CD4-positive, alpha-beta T cell treated with Interferon gamma for 1 hour (primary cell): Measurements from ENCODE around the gene PANK3.
"Not testable (repeated sequence)": the region's sequence is repeated elsewhere in the genome, so short reads cannot be mapped to it uniquely, and the experiment has no call there.

Source experiments
- DNase-seq: peaks from one replicate; pipeline ENCODE4 v3.0.0-alpha.2; 2020

The PANK3 gene

DNA sequence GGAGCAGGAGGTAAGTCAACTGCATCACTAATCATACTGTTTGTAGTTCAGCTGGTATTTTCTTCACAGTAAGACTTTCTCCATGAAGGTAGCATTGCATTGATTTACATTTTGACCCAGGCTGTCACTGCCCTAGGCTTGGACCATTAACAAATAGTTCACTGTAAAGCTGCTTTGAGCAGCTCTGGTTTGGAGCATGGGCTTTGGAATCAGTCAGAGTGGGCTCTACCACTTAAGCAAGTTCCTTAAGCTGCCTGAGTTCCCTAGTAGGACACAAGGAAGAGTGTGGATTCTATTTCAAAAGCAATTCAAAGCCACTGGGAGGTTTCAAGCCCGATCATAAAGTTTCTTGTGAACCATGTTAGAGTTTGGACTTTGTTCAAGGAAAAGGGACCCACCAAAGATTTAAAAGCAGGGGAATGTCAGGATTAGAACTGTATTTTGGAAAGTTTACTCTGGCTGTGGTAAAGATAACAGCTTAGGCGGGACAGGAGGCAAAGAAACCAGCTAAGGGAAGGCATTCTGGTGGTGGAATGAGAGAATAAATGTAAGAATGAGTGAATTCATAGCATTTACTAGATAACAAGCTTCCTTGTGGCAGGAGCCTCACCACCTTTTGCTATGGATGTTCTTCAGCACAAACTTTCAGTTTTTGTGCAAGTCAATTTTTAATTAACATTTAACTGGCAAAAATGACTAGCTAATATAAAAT is 12.3 kb upstream of the PANK3 start:
- no peak for DNase-seq

DNA sequence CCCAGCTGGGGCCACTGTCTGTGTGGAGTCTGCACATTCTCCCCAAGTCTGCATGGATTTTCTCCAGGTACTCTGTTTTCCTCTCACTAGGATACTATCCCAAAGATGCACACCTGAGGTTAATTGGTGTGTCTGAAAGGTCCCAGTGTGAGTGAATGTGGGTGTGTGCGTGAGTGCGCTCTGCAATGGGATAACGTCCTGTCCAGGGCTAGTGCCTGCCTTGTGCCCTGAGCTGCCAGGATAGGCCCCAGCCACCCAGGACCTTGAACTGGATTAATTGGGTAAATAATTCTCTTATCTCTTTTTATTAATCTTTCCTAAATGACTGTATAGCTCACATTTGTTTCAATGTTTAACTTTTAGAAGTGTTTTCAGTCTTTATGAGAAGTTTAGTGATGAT is 11.5 kb upstream of the PANK3 start:
- no peak for DNase-seq

DNA sequence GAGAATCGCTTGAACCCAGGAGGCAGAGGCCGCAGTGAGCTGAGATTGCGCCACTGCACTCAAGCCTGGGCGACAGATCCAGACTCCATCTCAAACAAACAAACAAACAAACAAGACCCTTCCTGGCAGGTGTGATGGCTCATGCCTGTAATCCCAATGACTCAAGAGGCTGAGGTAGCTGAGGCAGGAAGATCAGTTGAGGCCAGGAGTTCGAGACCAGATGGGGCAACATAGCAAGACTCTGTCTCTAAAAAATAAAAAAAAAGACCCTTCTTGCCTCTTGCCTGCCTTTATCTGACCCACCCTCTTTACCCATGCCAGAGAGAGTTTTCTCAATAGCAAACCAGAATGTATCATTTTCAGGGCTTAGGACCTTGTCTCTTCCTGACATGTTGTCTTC is 8.8 kb upstream of the PANK3 start:
- no peak for DNase-seq

DNA sequence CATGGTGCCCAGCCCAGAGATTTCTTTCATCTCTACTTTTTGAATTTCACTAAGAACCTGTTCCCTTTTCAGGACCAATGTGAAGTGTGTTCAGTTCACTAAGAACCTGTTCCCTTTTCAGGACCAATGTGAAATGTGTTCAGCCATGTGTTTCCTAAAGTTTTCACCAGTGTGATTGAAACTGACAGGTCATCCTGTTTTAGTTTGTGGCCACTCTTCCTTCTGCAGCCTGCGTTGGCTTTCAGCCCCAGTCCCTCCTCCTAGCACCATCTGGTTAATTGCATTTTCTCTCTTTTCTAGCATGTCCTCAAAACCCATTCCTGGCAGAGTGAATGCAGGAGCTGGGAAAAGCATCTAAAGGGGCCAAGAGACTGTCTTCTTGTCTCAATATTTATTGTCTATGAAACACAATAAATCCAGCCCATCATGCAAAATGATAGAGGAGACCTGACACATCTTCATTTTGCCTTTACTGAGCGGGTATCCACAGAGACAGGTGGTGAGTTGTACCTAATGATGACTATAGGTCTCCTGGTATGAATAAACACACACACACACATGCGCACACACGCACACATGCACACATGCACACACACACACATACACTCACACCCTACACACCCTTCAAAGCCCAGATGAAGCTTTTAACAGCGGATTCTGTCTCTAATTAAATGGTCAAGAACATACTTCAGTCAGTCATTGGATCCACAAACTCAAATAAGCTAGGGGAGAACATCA is 6.1 kb upstream of the PANK3 start:
- no peak for DNase-seq

DNA sequence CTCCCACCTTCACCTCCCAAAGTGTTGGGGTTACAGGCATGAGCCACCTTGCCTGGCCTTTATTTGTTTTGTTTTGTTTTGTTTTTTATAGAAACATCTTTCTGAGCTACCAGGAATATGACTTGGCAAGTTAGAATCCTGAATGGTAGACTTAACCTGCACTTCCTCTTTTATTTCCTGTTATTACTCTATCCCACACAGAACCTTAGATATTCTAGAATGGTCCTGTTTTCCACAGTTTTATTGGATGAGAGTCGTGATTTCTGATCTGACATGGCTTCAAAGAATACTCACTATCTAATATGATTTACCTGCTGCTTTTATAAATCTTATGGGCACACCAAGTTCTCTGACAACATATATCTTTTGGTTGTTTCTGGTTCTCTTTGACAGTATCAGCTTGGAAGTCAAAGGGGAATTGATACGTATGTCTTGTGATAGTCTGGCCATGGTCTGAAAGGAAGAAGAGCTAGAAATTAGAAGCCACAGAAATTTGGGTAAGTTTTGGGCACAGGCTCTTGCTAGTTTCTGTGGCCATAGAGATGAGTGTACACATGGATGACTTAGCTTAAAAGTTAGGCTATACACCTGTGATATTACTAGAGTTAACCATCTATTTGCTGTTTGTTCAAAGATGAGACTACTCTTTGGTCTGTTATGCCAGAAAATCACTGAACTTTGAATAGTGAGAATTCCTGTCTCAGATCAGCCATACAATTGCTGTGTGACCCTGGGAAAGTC is 4.7 kb upstream of the PANK3 start:
- no peak for DNase-seq

DNA sequence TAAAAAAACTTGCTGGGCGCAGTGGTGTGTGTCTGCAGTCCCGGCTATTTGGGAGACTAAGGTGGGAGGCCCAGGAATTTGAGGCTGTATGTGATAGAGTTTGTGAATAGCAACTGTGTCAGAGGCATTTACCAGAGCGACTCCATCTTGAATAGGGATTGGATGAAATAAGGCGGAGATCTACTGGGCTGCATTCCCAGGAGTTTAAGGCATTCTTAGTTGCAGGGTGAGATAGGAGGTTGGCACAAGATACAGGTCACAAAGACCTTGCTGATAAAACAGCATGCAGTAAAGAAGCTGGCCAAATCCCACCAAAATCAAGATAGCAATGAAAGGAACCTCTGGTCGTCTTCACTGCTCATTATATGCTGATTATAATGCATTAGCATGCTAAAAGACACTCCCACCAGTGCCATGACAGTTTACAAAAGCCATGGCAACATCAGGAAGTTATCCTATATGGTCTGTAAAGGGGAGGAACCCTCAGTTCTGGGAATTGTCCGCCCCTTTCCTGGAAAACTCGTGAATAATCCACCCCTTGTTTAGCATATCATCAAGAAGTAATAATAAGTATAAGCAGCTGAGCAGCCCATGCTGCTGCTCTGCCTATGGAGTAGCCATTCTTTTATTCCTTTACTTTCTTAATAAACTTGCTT is 1.8 kb upstream of the PANK3 start:
- DNase-seq = not testable (repeated sequence)

DNA sequence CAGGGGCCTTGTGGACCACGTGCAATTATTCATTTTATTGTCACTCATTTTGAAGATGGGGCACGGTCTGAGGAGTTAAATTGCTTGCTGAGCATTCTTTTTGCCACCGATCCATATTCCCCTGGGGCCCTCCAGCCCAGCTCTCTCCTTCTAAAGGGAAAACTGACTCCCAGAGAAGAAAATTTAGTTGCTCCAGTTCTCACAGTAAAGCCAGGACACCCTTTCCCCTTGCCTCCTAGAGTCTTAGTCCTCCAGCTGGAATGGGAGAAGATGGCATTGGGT is 1.0 kb upstream of the PANK3 start:
- no peak for DNase-seq

DNA sequence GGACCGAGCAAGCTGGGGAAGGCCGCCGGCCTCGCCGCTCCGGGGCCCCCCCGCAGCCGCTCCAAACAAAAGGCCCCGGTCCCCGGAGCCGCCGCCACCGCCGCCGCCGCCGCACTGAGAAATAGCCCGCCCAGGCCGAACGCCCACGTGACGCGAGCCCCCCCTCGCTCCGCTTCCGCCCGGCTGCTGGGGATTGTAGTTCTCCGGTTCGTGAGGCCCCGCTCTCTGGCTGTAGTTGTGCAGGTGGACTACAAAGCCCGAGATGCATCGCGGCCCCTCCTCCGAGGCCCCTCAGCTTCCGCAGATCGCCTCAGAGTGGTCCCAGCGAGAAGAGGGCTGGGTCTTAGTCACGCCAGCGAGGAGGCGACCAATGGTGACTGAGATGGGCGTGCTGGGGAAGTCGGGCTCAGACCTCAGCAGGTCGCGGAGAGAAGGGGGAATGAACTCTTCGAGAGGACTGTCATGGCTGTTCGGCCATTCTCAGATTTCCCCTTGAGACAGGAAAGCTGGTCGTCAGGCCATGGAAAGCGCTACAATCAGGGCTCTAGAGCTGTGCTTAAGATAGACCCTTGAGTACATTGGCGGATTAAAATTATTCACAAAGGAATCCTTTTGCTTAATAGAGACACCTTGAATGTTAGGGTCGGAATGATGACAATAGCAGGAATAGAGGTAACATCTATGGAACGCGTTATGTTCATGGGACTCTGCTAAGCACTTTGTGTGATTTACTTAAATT is 489 bp upstream of the PANK3 start:
- peak; percentile 98 for DNase-seq

DNA sequence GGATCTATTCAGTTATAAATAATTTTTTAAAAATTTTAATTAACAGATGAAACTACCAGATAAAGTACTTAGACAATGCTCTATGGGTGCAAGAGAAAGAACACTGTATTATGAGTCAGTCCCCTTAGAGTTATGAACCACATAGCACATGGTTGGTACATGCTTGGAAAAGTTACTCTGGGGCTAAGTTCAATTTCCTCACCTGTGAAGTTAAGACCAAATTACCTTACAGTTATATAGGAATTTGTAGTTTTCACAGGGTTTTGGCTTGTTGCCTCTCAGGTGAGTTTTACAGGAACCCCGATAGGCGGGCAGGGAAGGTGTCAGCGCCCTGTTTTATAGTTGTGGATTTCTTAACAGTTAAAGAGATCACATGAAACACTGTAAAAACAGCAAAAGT is 1.2 kb downstream of the PANK3 start:
- no peak for DNase-seq

DNA sequence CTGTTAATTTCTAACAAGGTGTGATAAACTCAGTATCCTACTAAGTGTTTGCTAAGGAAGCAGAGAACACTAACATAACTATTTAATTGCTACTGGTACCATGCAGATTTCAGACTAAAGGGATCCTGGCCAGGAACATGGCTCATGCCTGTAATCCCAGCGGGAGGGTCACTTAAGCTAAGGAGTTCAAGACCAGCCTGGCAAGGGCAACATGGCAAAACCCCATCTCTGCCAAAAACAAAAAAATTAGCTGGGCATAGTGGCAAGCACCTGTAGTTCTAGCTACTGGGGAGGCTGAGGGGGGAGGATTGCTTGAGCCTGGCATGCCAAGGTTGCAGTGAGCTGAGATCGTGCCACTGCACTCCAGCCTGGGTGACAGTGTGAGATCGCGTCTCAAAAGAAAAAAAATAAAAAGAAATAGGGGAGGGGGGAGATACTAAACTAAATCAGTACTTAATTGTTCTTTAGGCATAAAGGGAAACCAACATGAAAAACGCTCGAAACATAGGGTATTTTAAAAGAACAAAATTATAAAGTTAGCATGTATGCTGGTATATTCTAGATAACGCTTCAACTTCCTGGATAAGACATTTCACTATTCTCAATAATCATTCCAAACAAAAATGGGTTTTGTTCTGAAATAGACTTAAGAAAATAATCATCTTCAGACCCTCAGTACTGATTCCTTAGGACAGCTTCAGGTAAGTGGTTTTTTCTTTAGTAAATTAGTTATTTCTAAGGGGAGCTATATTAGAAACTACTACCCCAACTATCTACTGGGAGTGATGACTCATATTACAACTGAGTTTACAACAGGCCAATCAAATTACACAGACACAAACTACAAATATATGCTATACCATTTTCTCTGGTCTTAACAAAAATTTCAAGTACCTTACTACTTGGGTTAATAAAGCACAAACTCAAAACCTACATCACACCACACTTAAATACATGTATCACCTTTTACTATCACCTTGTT is 3.5 kb downstream of the PANK3 start:
- no peak for DNase-seq

DNA sequence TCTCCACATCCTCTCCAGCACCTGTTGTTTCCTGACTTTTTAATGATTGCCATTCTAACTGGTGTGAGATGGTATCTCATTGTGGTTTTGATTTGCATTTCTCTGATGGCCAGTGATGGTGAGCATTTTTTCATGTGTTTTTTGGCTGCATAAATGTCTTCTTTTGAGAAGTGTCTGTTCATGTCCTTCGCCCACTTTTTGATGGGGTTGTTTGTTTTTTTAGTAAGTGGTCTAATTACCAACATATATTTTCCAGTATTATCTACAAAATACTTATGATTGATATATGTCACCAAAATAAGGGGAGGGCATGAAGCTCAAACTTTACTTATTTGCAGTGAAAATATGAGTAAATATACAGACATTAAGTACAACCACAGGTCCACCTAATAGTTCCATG is 5.0 kb downstream of the PANK3 start:
- not testable (repeated sequence) for DNase-seq

DNA sequence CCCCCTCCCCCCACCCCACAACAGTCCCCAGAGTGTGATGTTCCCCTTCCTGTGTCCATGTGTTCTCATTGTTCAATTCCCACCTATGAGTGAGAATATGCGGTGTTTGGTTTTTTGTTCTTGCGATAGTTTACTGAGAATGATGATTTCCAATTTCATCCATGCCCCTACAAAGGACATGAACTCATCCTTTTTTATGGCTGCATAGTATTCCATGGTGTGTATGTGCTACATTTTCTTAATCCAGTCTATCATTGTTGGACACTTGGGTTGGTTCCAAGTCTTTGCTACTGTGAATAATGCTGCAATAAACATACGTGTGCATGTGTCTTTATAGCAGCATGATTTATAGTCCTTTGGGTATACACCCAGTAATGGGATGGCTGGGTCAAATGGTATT is 5.5 kb downstream of the PANK3 start:
- not testable (repeated sequence) for DNase-seq

DNA sequence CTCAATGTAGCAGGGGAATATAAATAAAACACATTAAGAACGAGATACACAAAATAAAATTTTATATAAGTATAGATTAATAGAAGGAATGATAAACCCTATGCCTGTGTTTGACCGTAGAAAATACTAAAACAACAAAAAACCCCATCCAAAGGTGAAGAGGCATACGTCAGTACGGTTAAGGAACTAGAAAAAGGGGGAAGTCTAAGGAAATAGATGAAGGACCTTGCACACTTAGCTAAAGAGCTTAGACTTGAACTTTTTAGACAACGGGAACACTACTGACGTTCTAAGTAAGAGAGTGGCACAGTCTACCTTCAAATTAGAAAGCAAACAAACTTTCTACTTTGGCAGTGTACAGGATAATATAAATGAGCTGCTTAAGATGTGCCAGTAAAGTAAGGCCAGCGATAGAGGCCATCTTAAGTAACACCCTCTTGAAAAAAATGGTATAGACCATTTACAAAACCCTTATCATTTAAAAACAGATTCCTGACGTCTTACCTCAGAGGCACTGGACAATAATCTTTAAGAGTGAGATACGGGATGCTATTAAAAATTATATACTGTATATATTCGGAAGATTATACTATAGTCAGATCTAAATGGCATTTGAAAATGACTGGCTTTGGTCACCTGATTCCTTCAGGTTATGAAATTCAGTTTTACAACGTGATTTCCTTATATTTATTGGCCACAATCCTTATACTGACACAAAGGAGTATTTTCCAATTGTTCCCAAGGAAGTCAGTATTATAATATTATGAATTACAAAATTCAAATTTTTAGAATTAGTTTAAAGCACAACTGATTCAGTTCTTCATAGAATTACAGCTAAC is 8.5 kb downstream of the PANK3 start:
- no peak for DNase-seq

DNA sequence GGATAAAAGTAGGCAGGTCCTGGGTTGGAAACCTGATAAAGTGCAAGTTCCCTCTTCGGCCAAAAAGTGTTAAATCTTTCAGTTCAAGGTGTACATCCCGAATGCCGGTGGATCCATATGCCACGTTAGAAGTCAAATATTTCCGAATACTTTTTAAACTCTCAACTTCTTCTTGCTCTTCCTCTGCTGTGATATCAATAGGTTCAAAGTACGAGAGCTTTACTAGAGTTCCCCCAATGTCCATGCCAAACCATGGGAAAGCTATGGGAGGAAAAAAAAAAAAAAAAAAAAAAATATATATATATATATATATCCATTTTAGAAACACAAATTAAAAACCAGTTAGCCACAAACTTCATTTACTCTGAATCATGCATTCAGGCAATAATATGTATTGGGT is 10.4 kb downstream of the PANK3 start:
- no peak for DNase-seq

DNA sequence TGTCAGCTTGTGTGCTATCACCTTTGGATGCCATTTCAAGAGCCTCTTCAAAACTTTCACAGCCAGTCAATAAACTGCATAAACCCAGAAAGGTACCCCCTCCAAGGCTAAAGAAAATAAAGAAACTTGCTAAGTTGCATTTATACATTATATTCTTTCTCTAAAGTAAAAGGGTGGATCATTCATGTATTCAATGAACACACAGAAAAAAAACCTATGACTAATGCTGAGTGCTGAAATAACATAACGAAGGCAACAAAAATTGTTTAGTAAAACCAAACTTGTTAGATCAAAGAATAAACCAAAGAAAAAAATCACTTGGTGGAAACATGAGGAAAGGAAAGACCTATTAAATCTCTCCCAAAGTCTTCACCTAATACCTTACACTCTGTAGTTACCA is 15.2 kb downstream of the PANK3 start:
- no peak for DNase-seq

DNA sequence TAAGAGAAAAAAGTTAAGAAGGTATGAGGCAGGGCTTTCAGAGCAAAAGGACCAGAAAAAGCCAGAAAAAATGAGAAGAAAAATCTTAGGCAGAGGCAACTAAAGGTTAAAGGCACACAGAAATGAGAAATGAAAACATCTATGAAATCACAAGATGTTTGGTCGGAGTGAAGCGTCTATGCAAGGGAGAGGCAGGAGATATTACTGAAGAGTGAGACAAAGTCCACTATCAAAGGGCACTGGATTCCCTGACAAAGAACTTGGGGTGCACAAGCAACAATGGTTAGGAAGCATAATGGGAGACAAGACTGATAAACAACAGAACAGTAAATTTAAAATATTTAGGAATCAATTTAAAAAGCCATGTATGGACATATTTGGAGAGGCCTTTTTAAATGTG is 16.9 kb downstream of the PANK3 start:
- no peak for DNase-seq

DNA sequence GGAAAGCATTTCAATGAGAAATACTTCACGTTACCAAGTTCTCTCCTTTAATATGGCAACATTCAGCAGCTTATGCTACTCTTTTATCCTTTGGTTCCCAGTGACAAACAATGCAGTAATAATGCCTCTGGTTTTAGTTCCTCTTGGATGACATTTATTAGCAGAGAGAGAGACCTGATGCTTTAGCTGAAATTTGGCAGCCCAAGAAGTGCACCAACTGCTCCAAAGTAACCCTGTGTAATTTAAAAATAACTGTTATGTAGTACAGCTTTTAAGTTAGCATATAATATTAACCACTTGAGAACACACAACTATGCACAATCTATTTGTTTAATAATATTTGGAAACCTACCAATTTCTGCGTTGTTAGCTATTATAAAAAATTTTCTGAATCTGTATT is 21.8 kb downstream of the PANK3 start:
- DNase-seq = no peak

DNA sequence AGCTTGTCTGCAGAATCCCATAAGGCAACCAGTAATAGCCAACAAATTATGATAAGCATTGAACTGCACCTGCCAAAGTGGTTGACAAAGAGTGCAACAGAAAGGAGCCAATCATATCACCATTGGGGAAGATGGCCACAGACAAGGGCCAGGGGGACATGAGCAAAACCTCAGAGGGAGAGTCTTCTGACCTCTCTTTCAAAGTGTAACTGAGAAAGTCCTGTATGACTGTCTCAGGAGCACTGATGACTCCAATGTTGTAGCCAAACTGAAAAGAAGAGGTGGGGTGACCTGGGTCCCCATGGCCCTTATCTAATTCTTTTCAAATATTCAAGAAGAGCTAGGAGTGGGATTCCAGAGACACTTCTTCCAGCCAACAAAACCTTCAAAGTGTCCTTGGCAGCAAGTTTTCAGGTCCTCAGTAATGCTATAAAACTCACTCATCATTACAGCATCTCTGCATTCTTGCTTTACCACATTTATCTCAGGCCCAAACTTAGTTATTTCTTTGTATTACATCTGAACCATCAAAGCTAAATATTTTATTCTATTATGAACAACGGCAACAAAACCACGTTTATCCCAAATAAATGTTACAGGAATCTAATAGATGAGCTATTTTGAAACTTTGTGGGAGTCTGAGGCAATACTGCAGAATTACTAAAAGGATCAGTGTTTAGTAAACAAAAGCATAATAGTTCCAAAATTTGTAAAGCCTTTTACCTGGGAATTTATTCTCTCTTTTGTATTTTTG is 25.6 kb downstream of the PANK3 start:
- DNase-seq = no peak

DNA sequence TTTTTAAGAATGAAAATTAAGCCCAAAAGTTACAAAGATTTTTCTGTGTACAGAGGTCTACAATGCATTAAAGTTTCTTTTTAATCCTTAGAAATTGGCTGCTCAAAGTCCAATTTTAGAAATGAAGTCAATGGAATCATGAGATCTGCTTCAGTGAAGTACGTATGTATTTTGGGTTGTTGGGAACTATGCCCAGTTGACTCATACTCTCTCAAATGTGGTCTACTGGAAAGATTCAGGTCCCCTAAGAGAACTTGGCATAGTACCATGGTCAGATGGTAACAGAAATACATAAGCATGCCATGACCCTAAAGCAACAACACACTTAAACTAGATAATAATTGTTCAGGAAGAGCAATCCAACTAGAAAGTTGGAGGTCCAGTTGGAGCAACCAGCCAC is 27.0 kb downstream of the PANK3 start:
- no peak for DNase-seq

DNA sequence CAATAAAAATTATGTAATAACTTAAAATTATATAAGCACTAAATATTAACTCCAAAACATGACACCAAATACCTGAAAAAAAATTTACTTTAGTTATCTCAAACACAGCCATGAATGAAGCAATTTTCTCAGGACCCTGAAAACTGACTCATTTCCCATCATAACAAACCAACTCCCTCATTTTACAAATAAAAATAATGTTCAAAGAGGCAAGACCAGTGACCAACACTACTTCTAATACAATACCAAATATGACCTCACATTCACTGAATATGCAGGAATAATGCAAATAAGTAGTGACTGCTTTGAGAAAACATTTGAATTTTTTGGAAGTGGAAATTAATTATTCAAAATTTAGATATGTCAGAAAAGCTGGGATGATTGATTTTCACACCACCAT is 28.5 kb downstream of the PANK3 start:
- DNase-seq = no peak
